Stimulated activated naive CD8-positive, alpha-beta T cell treated with anti-CD3 and anti-CD28 coated beads, Interleukin-15, amount 100 ng/mL, for 72 hours (primary cell): ENCODE data around the gene IL17RE.
"Not testable (repeated sequence)": the region's sequence is repeated elsewhere in the genome, so short reads cannot be mapped to it uniquely, and the experiment has no call there.

Experiments used
- ATAC-seq: fragments of 150-1000 bp; cut with Tn5 transposase; 2 replicates; pipeline ENCODE4 v1.10.0; 2021; ENCODE audit warnings: mild to moderate bottlenecking, moderate library complexity
- DNase-seq, 2 donors: peaks; one replicate each; pipeline ENCODE4 v3.0.0; 2021 to 2022
- H3K27ac Mint-ChIP-seq, 2 donors: one replicate each; pipeline ENCODE4 v1.8.0; 2022; ENCODE audit warnings: mild to moderate bottlenecking in 2 of 2, mixed read lengths in 2 of 2, moderate library complexity in 2 of 2
- H3K27me3 Mint-ChIP-seq: one replicate; pipeline ENCODE4 v1.8.0; 2022; ENCODE audit warnings: mixed read lengths
- H3K4me1 Mint-ChIP-seq: one replicate; pipeline ENCODE4 v1.8.0; 2022; ENCODE audit warnings: mild to moderate bottlenecking, mixed read lengths
- H3K4me3 Mint-ChIP-seq, 2 donors: one replicate each; pipeline ENCODE4 v1.8.0; 2022; ENCODE audit warnings: mild to moderate bottlenecking in 2 of 2, mixed read lengths in 2 of 2, moderate library complexity in 1 of 2
- H3K9me3 Mint-ChIP-seq, 2 donors: one replicate each; pipeline ENCODE4 v1.8.0; 2022; ENCODE audit warnings: mixed read lengths in 2 of 2

Gene IL17RE

GRCh38 chr3:9870978-9871377, 31.7 kb upstream of the IL17RE start:
- H3K9me3 Mint-ChIP-seq, result no peaks in the 10 kb centered on the region
- H3K27me3 Mint-ChIP-seq, result no peaks in the 10 kb centered on the region
- H3K4me1 Mint-ChIP-seq, result no peaks in the 10 kb centered on the region

GRCh38 chr3:9872067-9872466, 30.6 kb upstream of the IL17RE start:
- not testable (repeated sequence) for H3K4me3 Mint-ChIP-seq, H3K27ac Mint-ChIP-seq, ATAC-seq, DNase-seq, H3K27me3 Mint-ChIP-seq, H3K4me1 Mint-ChIP-seq, H3K9me3 Mint-ChIP-seq

More at GRCh38 chr3:9870978-9871377, 31.7 kb upstream of the IL17RE start:
- no peak overlapping the region for H3K27ac Mint-ChIP-seq
- no peak for DNase-seq
- no peak for ATAC-seq
- no peak overlapping the region for H3K4me3 Mint-ChIP-seq

GRCh38 chr3:9875448-9875847, 27.2 kb upstream of the IL17RE start:
- DNase-seq (no peak), ATAC-seq (no peak)
- no peaks in the 10 kb centered on the region for H3K4me1 Mint-ChIP-seq
- H3K4me3 Mint-ChIP-seq, result no peak overlapping the region
- H3K27ac Mint-ChIP-seq, result no peak overlapping the region
- H3K9me3 Mint-ChIP-seq, result no peaks in the 10 kb centered on the region
- peaks cover 7% of the 10 kb centered on the region for H3K27me3 Mint-ChIP-seq

DNA sequence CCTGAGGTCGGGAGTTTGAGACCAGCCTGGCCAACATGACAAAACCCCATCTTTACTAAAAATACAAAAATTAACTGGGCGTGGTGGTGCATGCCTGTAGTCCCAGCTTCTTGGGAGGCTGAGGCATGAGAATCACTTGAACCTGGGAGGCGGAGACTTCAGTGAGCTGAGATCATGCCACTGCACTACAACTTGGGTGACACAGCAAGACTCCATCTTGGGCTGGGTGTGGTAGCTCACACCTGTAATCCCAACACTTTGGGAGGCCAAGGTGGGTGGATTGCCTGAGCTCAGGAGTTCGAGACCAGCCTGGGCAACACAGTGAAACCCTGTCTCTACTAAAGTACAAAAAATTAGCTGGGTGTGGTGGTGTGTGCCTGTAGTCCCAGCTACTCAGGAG, 26.4 kb upstream of the IL17RE start:
- H3K4me3 Mint-ChIP-seq, H3K27ac Mint-ChIP-seq, ATAC-seq, H3K27me3 Mint-ChIP-seq, DNase-seq, H3K9me3 Mint-ChIP-seq, H3K4me1 Mint-ChIP-seq: not testable (repeated sequence)

DNA sequence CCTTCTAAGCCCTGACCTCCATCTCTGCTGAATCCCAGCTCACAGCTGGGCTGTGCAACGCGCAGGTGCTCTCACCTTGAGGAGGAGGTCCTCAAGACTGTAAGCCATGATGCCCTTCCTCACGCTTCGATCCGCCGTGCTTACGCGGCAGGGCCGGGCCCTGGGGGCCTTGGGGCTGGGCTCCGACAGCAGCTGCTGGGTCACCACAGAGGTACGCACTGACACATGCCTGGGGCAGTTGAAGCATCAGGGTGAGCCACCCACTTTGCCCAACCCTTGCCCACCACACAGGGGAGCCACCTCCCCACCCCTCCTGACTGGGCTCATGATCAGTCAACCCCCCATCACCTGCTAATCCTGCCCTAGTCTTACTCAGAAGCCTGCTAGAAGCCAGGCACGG, 25.7 kb upstream of the IL17RE start:
- ATAC-seq (peak; percentile 67), DNase-seq (no peak)
- Mint-ChIP-seq H3K9me3 (no peaks in the 10 kb centered on the region), H3K27ac (peak overlapping the region in 1 of 2 donors; percentile 82), H3K4me3 (no peak overlapping the region), H3K4me1 (no peaks in the 10 kb centered on the region), H3K27me3 (peaks cover 7% of the 10 kb centered on the region)

GRCh38 chr3:9878700-9879099, 23.9 kb upstream of the IL17RE start:
- Mint-ChIP-seq H3K27ac (no peak overlapping the region), H3K4me3 (no peak overlapping the region), H3K27me3 (peaks cover 7% of the 10 kb centered on the region), H3K4me1 (no peaks in the 10 kb centered on the region), H3K9me3 (no peaks in the 10 kb centered on the region)
- no peak for ATAC-seq
- no peak for DNase-seq

- ATAC-seq (no peak), DNase-seq (no peak)
- H3K4me3 Mint-ChIP-seq, result no peak within 1 kb of the TSS
- no peaks in the 10 kb centered on the region for H3K4me1 Mint-ChIP-seq
- H3K27me3 Mint-ChIP-seq, result peaks cover 7% of the 10 kb centered on the region
- peak within 1 kb of the TSS; percentile 30 to 57 for H3K27ac Mint-ChIP-seq
- no peaks in the 10 kb centered on the region for H3K9me3 Mint-ChIP-seq
Observed at GRCh38 chr3:9879830-9880549, 22.7 kb upstream of the IL17RE start, which contains the start of gene CIDEC. Gene CIDEC, minus strand, starts transcription at chr3:9880253. Its CDS starts 1,767 bp downstream, at chr3:9878486.

DNA sequence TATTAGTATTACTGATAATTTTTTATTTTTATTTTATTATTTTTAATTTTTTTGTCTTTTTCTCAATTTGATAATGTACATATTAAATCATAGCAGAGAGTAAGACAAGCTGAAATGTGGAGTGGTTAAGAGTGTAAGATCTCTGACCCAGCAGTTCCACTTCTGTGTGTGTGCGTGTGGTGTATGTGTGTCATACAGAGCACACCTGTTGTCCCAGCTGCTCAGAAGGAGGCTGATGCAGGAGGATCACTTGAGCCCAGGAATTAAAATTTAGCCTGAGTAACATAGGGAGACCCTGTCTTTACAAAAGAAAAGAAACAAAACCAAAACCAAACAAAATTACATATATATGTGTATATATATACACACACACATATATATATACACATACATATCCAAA, 21.2 kb upstream of the IL17RE start:
- Mint-ChIP-seq H3K9me3 (no peaks in the 10 kb centered on the region), H3K4me3 (no peak overlapping the region), H3K27me3 (peaks cover 7% of the 10 kb centered on the region), H3K4me1 (no peaks in the 10 kb centered on the region), H3K27ac (no peak overlapping the region)
- no peak for ATAC-seq
- no peak for DNase-seq

DNA sequence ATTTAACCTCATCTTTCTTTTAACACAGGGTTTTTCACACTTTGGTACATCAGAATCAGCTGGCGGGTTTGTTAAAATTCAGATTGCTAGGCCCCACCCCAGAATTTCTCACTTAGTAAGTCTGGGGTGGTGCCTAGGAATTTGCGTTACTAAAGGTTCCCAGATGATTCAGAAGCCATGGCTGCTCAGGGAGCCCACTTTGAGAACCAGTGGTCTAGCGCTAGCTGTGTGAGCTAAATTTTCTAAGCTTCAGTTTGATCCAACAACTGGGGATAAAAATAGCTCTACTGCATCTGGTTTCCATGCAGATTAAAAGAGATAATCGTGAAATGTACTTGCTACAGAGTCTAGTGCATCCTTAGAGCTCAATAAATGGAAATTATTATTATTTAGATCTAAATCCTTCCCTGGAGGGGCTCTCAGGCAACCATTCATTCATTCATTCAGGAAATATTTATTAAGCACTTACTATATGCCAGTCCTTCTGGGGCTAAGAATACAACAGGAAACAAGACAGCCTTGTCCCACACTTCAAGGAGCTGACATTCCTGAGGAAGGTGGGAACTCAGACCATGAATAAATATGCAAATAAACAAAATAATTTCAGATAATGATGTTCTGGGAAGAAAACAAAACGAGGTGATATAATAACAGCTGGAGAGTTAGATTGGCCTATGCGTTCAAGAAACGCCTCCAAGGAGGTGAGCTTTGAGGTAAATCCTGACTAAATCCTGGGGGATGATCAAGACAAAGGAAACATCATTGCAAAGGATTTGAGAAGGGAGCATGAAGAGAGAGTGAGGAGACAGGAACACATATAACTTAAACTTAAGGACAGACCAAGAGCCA, 18.7 kb upstream of the IL17RE start:
- no peaks in the 10 kb centered on the region for H3K9me3 Mint-ChIP-seq
- no peak for DNase-seq
- no peak for ATAC-seq
- H3K4me1 Mint-ChIP-seq, result no peaks in the 10 kb centered on the region
- no peak overlapping the region for H3K27ac Mint-ChIP-seq
- H3K4me3 Mint-ChIP-seq, result no peak overlapping the region
- peaks cover 1% of the 10 kb centered on the region for H3K27me3 Mint-ChIP-seq

DNA sequence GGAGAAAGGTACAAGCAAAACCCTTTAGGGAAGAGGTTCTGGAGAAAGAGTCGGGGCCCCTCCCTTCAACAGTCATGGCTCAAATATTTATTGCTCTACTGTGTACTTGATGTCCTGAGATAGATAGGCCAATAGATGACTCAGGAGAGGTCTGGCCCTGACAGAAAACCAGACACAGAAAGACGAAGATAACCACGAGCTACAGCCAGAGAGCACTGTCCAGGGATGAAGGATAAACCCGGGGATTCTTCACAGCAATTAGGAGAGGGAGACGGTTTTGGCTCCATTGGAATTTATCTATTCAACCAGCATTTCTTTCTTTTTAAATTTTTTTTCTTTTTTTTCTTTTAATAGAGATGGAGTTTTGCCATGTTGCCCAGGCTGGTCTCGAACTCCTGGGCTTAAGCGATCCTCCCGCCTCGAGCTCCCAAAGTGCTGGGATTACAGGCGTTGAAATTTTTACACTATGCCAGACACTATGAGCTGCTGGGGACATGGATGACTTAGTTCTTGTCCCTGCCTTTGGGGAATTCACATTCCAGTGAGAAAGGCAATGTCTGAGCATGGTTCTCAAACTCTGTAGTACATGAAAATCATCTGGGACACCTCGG, 18.0 kb upstream of the IL17RE start:
- H3K27me3 Mint-ChIP-seq, result no peaks in the 10 kb centered on the region
- peaks cover 2% of the 10 kb centered on the region for H3K4me1 Mint-ChIP-seq
- H3K27ac Mint-ChIP-seq, result no peak overlapping the region
- ATAC-seq (no peak), DNase-seq (no peak)
- no peak overlapping the region for H3K4me3 Mint-ChIP-seq
- no peaks in the 10 kb centered on the region for H3K9me3 Mint-ChIP-seq

DNA sequence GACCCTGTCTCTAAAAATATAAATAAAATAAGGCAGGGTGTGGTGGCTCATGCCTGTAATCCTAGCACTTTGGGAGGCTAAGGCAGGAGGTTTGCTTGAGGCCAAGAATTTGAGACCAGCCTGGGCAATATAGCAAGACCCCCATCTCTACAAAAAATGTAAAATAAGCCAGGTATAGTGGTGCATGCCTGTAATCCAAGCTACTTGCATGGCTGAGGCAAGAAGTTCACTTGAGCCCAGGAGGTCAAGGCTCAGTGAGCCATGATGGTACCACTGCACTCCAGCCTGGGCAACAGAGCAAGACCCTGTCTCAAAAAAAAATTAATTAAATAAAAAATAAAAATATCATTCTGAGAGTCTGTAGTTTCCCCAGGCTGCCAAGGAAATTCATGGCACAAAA, 16.3 kb upstream of the IL17RE start:
- Mint-ChIP-seq H3K4me1 (peaks cover 7% of the 10 kb centered on the region), H3K27ac (no peak overlapping the region), H3K4me3 (no peak overlapping the region), H3K27me3 (no peaks in the 10 kb centered on the region), H3K9me3 (no peaks in the 10 kb centered on the region)
- ATAC-seq (no peak), DNase-seq (no peak)

DNA sequence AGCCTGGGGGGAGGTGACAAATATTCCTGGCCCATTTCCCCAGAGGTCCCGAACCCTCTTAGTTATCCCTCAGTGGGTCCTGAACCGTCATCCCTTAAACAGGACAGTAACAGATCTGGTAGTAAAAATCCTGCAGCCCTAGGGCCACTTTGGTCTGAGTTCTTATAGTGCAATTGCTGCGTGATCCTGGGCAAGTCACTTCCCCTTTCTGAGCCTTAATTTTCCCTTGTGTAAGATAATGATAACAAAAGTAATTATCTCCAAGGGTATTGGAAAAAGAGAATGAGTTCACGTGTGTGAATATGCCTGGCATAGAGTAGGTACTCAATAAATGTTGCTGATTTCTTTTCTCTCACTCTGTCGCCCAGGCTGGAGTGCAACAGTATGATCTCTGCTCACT, 15.2 kb upstream of the IL17RE start:
- Mint-ChIP-seq H3K4me1 (peaks cover 12% of the 10 kb centered on the region), H3K27ac (no peak overlapping the region), H3K27me3 (no peaks in the 10 kb centered on the region), H3K4me3 (no peak overlapping the region), H3K9me3 (peaks cover 0 to 2% of the 10 kb centered on the region in 2 donors)
- no peak for DNase-seq
- ATAC-seq, result no peak

DNA sequence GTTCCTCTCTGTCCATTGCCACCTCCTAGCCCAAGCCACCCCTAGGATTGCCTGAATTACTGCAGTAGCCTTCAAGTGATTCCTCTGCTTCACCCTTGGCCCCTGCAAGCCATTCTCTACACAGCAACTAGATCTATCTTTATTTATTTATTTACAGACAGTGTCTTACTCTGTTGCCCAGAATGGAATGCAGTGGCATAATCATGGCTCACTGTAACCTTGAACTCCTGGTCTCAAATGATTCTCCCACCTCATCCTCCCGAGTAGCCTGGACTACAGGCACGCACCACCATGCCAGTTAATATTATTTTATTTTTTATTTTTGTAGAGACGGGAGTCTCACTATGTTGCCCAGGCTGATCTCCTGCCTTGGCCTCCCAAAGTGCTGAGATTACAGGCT, 14.1 kb upstream of the IL17RE start:
- Mint-ChIP-seq H3K9me3 (peaks cover 0 to 10% of the 10 kb centered on the region in 2 donors), H3K27ac (no peak overlapping the region), H3K4me1 (peaks cover 23% of the 10 kb centered on the region), H3K4me3 (no peak overlapping the region), H3K27me3 (no peaks in the 10 kb centered on the region)
- ATAC-seq (no peak), DNase-seq (no peak)

- ATAC-seq (no peak), DNase-seq (no peak)
- Mint-ChIP-seq H3K27ac (no peak overlapping the region), H3K9me3 (peaks cover 0 to 10% of the 10 kb centered on the region in 2 donors), H3K27me3 (no peaks in the 10 kb centered on the region), H3K4me1 (peaks cover 32% of the 10 kb centered on the region), H3K4me3 (no peak overlapping the region)
Observed at GRCh38 chr3:9889405-9889804, 13.2 kb upstream of the IL17RE start.

GRCh38 chr3:9890249-9891071, 12.2 kb upstream of the IL17RE start, which contains the start of gene JAGN1:
Gene JAGN1, plus strand, starts transcription at chr3:9890610. Its CDS starts 113 bp downstream, at chr3:9890723.
- DNase-seq, result peak; percentile 87 to 88
- H3K27me3 Mint-ChIP-seq, result no peaks in the 10 kb centered on the region
- peak within 1 kb of the TSS; percentile 99 to 100 for H3K4me3 Mint-ChIP-seq
- H3K9me3 Mint-ChIP-seq, result peaks cover 5 to 10% of the 10 kb centered on the region in 2 donors
- peak within 1 kb of the TSS; percentile 99 to 100 for H3K27ac Mint-ChIP-seq
- peak; percentile 92 for ATAC-seq
- H3K4me1 Mint-ChIP-seq, result peaks cover 42% of the 10 kb centered on the region
